RCC 7860 (cell line): ENCODE measurements around the gene PACRG.

Source experiments
- DNase-seq: peaks from one replicate; pipeline ENCODE4 v3.0.0-alpha.2; 2015; ENCODE audit warnings: low spot score
- FAIRE-seq: peaks from 2 replicates; lab custom pipeline; 2012; peaks lifted over from hg19 to GRCh38; lab: Jason Lieb, UNC

The PACRG gene

GRCh38 chr6:163323274-163323673 lies 595.5 kb downstream of the PACRG start:
- DNase-seq (no peak), FAIRE-seq (no peak)

DNA sequence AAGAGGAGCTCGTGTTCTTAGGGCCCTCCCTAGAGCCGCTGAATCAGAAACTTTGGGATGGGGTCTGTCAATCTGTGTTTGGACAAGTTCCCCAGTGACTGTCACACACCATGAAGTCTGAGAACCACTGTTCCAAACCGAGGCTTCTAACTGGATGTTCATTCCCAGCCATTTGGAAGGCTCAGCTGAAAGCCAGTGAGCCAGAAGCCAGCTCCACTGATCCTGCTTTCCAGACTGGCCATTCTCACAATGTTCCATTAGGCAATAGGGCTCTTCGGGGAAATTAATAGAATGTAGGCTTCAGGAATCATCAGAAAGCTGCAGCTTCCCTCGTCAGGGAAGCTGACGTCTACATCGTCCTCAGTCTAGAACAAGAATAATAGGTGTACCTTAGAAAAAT lies 595.9 kb downstream of the PACRG start:
- FAIRE-seq (no peak), DNase-seq (no peak)

DNA sequence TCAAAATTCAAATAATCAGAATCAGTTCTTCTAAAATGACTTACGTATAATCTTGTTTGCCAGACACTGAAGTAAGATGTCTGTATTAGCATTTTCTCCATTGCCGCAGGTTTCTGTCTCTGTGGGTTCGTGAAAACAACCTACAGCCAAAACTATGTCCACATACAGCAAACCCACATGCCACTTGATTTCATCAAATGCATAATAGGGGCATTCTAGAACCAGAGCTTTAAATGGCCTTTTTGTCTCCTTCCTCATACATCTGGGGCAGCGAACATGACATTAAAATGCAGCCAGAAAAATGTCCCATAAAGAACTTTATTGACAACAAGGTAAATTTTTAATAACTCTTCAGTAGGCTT lies 596.5 kb downstream of the PACRG start:
- no peak for DNase-seq
- no peak for FAIRE-seq

DNA sequence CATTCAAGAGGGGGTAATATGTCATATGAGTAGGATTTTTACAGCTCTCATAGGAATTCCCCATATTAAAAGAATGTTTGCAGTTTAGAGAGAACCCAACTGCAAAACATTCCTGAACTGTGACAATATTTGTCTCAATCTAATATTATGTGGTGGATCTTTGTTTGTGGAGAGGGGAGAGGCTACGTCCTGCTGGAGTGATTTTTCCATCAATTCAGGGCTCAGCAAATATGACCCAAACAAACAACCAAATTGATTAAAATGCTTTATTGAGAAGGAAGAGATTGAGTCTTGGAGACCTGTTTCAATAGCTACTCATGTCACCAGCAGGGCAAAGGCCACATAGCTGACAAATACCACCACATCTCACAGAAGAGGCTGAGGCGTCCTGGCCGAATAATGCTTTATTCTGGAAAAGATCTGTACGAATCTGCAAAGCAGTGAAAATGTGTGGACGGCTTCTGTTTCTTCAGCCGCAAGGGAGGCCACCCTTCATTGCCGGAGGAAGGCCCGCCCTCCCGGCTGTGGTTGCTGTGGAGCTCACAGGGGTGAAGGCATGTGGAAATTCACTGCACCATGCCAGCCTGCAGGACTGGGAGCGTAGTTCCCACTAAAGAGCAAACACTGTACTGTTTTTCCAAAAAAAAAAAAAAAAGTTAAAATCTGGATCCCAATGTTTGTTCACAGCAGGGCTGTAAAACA lies 597.1 kb downstream of the PACRG start:
- DNase-seq (peak; percentile 26), FAIRE-seq (no peak)

DNA sequence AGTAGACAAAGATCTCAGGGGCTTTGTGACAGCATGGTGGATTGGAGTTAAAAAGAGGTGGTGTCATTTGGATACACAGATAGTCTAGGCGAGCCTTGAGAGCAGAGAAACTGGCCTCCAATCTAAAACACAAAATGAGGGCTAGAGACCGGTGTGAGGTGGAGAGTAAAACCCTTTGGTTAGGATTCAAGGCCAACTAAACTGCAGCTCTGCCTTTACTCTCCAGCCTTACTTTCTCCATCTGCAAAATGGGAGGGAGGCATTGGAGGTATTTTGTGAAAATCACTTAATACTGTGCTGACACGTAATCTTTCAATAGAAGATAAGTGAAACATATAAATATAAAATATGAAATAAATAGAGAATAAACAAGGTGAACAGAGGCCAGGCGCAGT lies 597.6 kb downstream of the PACRG start:
- FAIRE-seq (no peak), DNase-seq (no peak)

DNA sequence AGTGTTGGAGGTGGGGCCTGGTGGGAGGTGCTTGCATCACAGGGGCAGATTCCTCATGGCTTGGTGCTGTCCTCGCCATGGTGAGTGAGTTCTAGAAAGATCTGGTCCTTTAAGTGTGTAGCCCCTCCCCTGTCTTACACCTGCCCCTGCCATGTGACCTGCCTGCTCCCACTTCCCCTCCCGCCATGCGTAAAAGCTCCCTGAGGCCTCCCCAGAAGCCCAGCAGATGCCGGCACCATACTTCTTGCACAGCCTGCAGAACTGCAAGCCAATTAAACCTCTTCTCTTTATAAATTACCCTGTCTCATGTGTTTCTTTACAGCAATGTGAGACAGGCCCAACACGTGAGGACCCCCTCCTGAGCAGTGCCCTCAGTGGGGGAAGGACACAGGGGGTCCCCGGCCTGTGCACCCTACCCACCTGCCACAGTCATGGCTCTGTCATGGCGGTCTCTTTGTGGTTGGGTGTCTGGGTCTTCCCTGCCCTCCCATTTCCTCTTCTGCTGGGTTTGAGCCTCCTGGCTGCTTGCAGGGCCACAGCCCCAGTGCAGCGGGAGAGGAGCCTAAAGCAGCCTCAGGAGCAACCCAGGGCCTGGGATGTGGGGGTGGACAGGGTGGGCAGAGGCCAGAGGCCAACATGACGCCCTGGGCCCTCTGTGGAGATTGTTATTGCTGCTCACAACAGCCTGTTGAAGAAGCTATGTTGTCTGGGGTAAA lies 599.5 kb downstream of the PACRG start:
- FAIRE-seq, result no peak

GRCh38 chr6:163327921-163328320 lies 600.1 kb downstream of the PACRG start:
- no peak for FAIRE-seq
- DNase-seq, result no peak

More for the DNA sequence above, 599.5 kb downstream of the PACRG start:
- DNase-seq, result no peak

GRCh38 chr6:163328411-163328810 lies 600.6 kb downstream of the PACRG start:
- no peak for DNase-seq
- no peak for FAIRE-seq

DNA sequence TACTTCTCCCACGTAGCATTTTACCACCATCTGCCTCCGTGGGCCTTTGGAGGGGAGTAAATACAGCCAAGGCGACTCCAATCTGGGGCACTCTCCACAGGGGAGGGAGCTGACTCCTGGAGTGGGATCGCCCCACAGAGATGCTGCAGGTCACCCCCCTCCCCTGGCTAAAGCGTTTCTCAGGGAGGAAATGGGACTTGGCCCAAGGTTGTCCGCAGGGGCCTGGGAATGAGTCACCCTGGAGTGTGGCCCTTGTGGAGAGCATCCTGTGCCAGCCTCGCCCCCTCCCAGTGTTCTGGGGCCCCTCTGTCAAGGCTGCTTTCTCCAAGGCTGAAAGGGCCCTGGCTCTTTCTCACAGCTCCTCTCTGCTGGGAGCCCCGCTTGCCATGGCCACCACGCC lies 602.2 kb downstream of the PACRG start:
- FAIRE-seq, result no peak
- DNase-seq, result no peak

- FAIRE-seq (no peak), DNase-seq (no peak)
These were observed 603.5 kb downstream of the PACRG start for GRCh38 chr6:163331245-163331644.

- FAIRE-seq (no peak), DNase-seq (no peak)
These were observed 604.8 kb downstream of the PACRG start for GRCh38 chr6:163332575-163332974.

- DNase-seq, result no peak
- FAIRE-seq, result no peak
These were observed 605.3 kb downstream of the PACRG start for GRCh38 chr6:163333038-163333437.

- DNase-seq (no peak), FAIRE-seq (no peak)
These were observed 606.2 kb downstream of the PACRG start for GRCh38 chr6:163333701-163334663.

- DNase-seq, result no peak
- no peak for FAIRE-seq
These were observed 607.3 kb downstream of the PACRG start for GRCh38 chr6:163335056-163335455.

GRCh38 chr6:163335671-163336545 lies 608.1 kb downstream of the PACRG start:
- FAIRE-seq (no peak), DNase-seq (no peak)

- FAIRE-seq, result no peak
These were observed 609.2 kb downstream of the PACRG start for GRCh38 chr6:163336961-163337360.

GRCh38 chr6:163337958-163338357 lies 610.2 kb downstream of the PACRG start:
- FAIRE-seq (no peak), DNase-seq (no peak)

More at GRCh38 chr6:163336961-163337360, 609.2 kb downstream of the PACRG start:
- DNase-seq, result no peak

DNA sequence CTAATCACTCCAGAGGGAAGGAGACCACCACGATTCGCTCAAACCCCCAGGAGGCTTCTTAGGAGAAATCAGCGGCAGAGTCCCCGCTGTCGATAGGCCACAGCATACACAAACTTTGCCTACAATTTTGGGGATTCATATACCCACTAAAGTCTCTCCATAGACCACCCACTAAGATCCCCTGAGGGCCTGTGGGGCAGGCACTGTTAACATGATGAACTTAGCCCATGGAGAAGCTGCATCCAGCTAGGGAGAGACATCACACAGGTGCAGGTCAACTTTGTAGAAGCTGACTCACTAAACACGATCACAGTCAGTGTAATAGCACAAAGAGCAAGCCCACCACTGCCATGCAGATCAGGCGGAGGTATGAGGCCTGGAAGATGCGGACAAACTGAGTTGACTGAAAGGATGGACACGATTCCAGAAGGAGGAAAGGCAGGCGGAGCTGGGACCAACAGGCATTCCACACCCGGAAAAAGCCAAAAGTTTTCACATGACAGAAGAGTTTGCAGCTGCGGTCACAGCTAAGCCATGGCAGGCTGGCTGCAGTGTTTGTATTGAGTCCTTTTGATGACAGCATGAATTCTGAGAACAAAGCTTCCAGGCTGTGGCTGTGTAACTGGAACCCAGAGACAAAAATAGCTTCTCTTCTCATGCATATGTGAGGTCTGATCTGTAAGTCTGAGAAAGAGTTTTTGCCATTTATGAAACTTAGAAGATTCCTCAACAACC lies 611.1 kb downstream of the PACRG start:
- DNase-seq, result no peak

DNA sequence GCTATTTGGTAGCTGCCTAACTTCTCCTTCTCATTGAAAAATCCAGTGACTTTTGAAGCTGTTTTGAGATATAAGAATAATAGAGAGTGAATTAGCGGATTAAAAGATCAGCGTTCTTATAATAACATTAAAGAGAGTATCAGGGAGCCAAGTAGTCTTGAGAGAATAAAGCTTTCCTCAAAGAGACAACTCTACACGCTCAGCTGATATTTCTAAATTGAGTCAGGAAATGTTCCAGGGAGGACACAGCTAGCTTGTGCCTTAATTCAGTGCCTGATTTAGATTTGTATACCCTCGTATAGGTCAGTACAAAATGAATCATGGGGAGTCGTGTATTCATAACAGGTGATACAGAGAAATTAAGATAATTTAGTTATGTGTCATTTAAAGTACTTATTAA lies 611.7 kb downstream of the PACRG start:
- no peak for DNase-seq
- no peak for FAIRE-seq

More for the DNA sequence above, 611.1 kb downstream of the PACRG start:
- FAIRE-seq, result no peak
